Muscle layer of duodenum (tissue), 2 donors: Measurements from ENCODE around the gene SYT3.
"Not testable (repeated sequence)": the region's sequence is repeated elsewhere in the genome, so short reads cannot be mapped to it uniquely, and the experiment has no call there.

ENCODE experiments used
- H3K27ac ChIP-seq: one replicate; pipeline ENCODE4 v1.7.0; 2013; ENCODE audit warnings: mild to moderate bottlenecking, low read length
- H3K27me3 ChIP-seq: one replicate; pipeline ENCODE4 v1.7.0; 2013; ENCODE audit warnings: low read depth, mild to moderate bottlenecking, control low read depth, low read length
- H3K36me3 ChIP-seq, 2 donors: one replicate each; pipeline ENCODE4 v1.7.0; 2013; ENCODE audit warnings: low read length in 2 of 2, control low read depth in 1 of 2, mild to moderate bottlenecking in 1 of 2; ENCODE audit not compliant: insufficient read depth in 2 of 2, control insufficient read depth in 1 of 2
- H3K4me1 ChIP-seq, 2 donors: one replicate each; pipeline ENCODE4 v1.7.0; 2013; ENCODE audit warnings: low read length in 2 of 2, mild to moderate bottlenecking in 2 of 2, control low read depth in 1 of 2, moderate library complexity in 1 of 2; ENCODE audit not compliant: insufficient read depth in 2 of 2, control insufficient read depth in 1 of 2
- H3K4me3 ChIP-seq, 2 donors: one replicate each; pipeline ENCODE4 v1.7.0; 2013; ENCODE audit warnings: low read length in 2 of 2, low read depth in 1 of 2, mild to moderate bottlenecking in 1 of 2
- H3K9me3 ChIP-seq, 2 donors: one replicate each; pipeline ENCODE4 v1.7.0; 2013; ENCODE audit warnings: low read length in 2 of 2, control low read depth in 1 of 2, mild to moderate bottlenecking in 1 of 2; ENCODE audit not compliant: control insufficient read depth in 1 of 2
- donor health status: healthy.

Gene SYT3

DNA sequence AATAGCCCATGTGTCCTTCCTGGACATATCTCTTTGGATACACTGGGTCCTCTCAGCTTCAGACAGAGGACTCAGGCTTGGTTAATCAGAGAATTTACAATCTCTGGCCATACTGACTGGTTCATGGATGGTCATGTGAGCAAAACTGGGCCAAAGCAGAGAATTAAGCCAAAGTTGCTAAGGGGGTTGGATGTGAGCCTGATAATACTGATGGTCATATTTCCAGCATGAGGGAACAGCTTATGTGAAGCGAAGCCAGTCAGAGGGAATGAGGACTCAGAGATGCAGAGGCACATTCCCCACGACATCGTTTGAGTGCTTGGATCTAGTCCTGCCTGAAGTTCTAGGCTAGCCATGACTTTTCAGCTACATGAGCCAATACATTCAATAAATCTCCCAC lies 49.5 kb downstream of the SYT3 start:
- H3K4me1 ChIP-seq, result no peaks in the 10 kb centered on the region
- H3K27ac ChIP-seq, result no peak overlapping the region
- no peak overlapping the region for H3K4me3 ChIP-seq
- no peaks in the 10 kb centered on the region for H3K27me3 ChIP-seq
- H3K9me3 ChIP-seq, result no peaks in the 10 kb centered on the region
- H3K36me3 ChIP-seq, result no peaks in the 10 kb centered on the region

DNA sequence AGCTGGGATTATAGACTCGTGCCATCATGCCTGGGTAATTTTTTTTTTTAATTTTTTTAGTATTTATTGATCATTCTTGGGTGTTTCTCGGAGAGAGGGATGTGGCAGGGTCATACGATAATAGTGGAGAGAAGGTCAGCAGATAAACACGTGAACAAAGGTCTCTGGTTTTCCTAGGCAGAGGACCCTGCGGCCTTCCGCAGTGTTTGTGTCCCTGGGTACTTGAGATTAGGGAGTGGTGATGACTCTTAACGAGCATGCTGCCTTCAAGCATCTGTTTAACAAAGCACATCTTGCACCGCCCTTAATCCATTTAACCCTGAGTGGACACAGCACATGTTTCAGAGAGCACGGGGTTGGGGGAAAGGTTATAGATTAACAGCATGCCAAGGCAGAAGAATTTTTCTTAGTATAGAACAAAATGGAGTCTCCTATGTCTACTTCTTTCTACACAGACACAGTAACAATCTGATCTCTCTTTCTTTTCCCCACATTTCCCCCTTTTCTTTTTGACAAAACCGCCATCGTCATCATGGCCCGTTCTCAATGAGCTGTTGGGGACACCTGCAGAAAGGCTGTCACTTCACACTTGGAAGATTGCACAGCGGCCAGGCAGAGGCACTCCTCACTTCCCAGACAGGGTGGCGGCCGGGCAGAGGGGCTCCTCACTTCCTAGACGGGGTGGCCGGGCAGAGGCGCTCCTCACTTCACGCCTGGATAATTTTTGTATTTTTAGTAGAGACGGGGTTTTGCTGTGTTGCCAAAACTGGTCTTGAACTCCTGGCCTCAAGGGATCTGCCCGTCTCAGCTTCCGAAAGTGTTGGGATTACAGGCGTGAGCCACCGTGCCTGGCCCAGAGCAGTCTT lies 57.7 kb downstream of the SYT3 start:
- not testable (repeated sequence) for H3K4me1 ChIP-seq, H3K36me3 ChIP-seq, H3K4me3 ChIP-seq, H3K27ac ChIP-seq, H3K27me3 ChIP-seq, H3K9me3 ChIP-seq

DNA sequence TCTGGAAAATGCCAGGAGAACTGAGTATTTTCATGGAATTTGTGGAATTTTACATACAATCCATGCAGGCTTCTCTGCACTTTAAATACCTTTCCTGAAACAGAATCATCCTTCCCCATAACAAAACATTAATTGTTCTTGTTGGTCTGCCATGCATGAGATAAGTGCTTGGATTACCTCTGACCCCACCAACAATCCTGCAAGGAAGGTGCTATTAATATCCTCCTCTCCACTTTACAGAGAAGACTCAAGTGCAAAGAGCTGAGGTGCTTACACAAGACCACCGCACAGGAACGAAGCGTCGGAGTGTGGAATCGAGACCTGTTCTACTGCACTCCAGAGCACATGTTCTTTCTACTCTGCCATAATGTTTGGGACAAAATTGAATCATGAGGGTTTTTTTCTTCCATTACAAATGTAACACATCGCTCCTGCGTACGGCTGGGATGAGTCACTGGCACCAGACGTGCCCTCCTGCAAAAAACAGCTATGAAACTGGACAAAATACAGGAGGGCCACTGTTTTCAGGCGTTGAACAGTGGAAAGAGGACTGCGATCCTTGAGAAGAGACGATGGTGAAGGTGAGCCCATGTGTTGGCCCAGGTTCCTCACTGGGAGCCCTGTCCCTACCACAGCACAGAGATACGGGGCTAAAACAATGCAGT lies 58.6 kb downstream of the SYT3 start:
- Histone ChIP-seq H3K4me3 (no peak overlapping the region), H3K4me1 (no peaks in the 10 kb centered on the region)

DNA sequence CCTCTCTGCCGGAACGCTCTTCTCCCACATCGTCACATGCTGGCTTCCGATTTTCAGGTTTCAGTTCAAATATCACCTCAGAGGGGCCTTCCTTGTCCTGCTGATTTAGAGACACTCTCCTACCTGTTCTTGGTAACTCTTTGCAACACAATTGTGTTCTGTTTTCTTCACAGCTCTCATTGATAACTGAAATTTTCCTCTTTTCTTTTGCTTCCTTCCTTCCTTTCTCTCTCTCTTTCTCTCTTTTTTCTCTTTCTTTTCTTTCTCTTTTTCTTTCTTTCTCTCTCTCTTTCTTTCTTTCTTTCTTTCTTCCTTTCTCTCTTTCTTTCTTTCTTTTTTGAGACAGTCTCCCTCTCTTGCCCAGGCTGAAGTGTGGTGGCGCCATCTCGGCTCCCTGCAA lies 59.4 kb downstream of the SYT3 start:
- Histone ChIP-seq H3K9me3 (no peaks in the 10 kb centered on the region), H3K27ac (no peak overlapping the region), H3K4me3 (no peak overlapping the region), H3K36me3 (no peaks in the 10 kb centered on the region), H3K27me3 (no peaks in the 10 kb centered on the region), H3K4me1 (no peaks in the 10 kb centered on the region)

More for the DNA sequence above, 58.6 kb downstream of the SYT3 start:
- no peak overlapping the region for H3K27ac ChIP-seq
- H3K9me3 ChIP-seq, result no peaks in the 10 kb centered on the region
- no peaks in the 10 kb centered on the region for H3K36me3 ChIP-seq
- no peaks in the 10 kb centered on the region for H3K27me3 ChIP-seq

DNA sequence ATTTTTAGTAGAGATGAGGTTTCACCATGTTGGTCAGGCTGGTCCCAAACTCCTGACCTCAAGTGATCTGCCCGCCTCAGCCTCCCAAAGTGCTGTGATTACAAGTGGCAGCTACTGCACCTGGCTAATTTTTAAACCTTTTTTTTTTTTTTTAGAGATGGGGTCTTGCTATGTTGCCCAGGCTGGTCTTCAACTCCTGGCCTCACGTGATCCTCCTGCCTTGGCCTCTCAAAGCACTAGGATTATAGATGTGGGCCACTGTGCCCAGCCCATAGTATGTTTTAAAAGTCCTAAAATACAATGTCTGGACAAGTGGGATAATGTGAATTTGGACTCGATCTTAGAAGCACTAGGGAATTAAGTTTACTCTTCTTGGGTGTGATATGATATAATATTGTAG lies 62.9 kb downstream of the SYT3 start:
- not testable (repeated sequence) for H3K9me3 ChIP-seq, H3K27ac ChIP-seq, H3K4me1 ChIP-seq, H3K4me3 ChIP-seq, H3K36me3 ChIP-seq, H3K27me3 ChIP-seq

DNA sequence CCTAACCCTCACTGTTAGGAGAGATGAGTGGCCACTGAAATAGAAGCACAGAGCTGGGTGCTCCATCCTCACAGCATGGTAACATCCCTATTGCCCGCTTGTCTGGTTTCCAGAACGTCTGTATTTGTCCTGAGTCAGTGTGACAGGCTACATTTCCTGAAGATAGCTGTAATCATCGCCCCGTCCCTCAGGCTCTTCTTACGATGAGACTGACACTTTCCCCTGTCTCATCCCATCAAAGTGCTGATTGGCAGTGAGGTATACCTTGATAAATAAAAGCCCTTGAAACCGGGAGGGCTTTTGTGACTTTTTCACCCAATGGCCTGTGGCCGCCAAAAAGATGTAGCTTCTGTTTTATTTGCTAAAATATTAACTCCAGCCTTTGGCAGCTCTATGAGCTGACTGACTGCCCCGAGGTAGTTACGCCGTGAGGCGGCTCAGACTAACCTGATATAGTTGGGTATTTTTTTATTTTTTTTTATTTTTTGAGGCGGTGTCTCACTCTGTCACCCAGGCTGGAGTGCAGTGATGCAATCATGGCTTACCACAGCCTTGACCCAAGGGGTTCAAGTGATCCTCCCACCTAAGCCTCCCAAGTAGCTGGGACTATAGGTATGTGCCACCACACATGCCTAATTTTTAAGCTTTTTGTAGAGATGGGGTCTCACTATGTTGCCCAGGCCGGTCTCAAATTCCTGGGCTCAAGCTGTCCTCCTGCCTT lies 65.8 kb downstream of the SYT3 start:
- Histone ChIP-seq H3K9me3 (no peaks in the 10 kb centered on the region), H3K4me1 (no peaks in the 10 kb centered on the region), H3K27me3 (no peaks in the 10 kb centered on the region), H3K27ac (no peak overlapping the region), H3K36me3 (no peaks in the 10 kb centered on the region), H3K4me3 (no peak overlapping the region)
